ENCODE measurements around the gene MECR. TPM values are rescaled to one million over a fixed set of nuclear protein-coding genes. Genes with fewer than 3 reads are reported as not detected.

MECR gene
- total and polyA plus RNA-seq, 8 donors = 8.9 to 47.8 (median 17.8) TPM

- no peak for DNase-seq
- TF ChIP-seq, protein P1, sequence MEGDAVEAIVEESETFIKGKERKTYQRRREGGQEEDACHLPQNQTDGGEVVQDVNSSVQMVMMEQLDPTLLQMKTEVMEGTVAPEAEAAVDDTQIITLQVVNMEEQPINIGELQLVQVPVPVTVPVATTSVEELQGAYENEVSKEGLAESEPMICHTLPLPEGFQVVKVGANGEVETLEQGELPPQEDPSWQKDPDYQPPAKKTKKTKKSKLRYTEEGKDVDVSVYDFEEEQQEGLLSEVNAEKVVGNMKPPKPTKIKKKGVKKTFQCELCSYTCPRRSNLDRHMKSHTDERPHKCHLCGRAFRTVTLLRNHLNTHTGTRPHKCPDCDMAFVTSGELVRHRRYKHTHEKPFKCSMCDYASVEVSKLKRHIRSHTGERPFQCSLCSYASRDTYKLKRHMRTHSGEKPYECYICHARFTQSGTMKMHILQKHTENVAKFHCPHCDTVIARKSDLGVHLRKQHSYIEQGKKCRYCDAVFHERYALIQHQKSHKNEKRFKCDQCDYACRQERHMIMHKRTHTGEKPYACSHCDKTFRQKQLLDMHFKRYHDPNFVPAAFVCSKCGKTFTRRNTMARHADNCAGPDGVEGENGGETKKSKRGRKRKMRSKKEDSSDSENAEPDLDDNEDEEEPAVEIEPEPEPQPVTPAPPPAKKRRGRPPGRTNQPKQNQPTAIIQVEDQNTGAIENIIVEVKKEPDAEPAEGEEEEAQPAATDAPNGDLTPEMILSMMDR (IDR thresholded peaks at IDR 0.05) = no peak
- TF ChIP-seq POLR2AphosphoS5 (IDR thresholded peaks at IDR 0.05) (no peak), EP300 (IDR thresholded peaks at IDR 0.05) (no peak), POLR2A (IDR thresholded peaks at IDR 0.05) (no peak)
- Histone ChIP-seq H3K4me1 (peaks cover 15 to 37% (median 33%) of the 10 kb centered on the region in 4 donors), H3K36me3 (no peaks in the 10 kb centered on the region), H3K27me3 (peaks cover 0 to 10% (median 5%) of the 10 kb centered on the region in 3 donors), H3K9me3 (no peaks in the 10 kb centered on the region), H3K27ac (no peak overlapping the region), H3K4me3 (no peak overlapping the region)
- WGBS, 5 donors = 76 to 84% (median 77%) methylated on average over 3 of the region's 3 CpGs
- intact Hi-C loops (cut with DNase I; ENCODE audit: low total_unique reads) = loop anchor here (10.0 kb wide), 1 partner anchor 1472 kb away; no protein-coding TSS in a partner anchor
Measured at GRCh38 chr1:29232387-29232786, 1.7 kb upstream of the MECR start.

- peak overlapping the region; percentile 73 to 95 (median 90) for H3K4me3 ChIP-seq
- TF ChIP-seq POLR2AphosphoS5 (IDR thresholded peaks at IDR 0.05) (no peak), POLR2A (IDR thresholded peaks at IDR 0.05) (no peak), EP300 (IDR thresholded peaks at IDR 0.05) (no peak)
- TF ChIP-seq, protein P1 (IDR thresholded peaks at IDR 0.05) = no peak
- no peak for DNase-seq
- H3K27me3 ChIP-seq = no peaks in the 10 kb centered on the region
- intact Hi-C loops (cut with DNase I; ENCODE audit: low total_unique reads) = loop anchor here (10.0 kb wide), 1 partner anchor 1475 kb away; no protein-coding TSS in a partner anchor
- no peaks in the 10 kb centered on the region for H3K9me3 ChIP-seq
- 6 to 13% (median 12%) methylated on average over 4 of the region's 4 CpGs for WGBS, 5 donors
- peak overlapping the region in 4 of 5 donors; percentile 68 to 89 (median 84) for H3K27ac ChIP-seq
- peaks cover 9 to 22% (median 19%) of the 10 kb centered on the region in 4 donors for H3K4me1 ChIP-seq
- peaks cover 0 to 7% (median under 1%) of the 10 kb centered on the region in 4 donors for H3K36me3 ChIP-seq
Measured at GRCh38 chr1:29230204-29230552, 556 bp downstream of the MECR start.

DNA sequence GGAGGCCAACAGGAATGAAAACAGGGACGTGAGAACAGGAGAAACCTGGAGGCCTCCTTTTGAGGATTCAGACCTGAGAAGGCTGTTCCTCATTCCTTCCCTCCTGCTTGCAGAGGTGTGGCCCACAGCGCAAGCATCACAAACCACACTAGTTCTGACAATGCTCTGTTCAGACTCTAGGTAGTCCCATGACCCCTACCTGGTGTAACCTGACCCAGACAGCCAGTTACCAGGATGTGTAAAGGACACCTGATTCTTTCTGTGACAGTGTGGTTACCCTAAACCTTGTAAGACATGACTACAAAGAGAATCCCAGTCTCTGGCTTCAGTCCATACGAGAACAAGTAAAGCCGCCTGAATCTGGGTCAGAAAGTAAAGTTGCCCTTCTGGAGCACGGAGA lies 3.2 kb downstream of the MECR start:
- 82 to 90% (median 85%) methylated on average over 5 of the region's 5 CpGs for WGBS, 5 donors
- no peaks in the 10 kb centered on the region for H3K27me3 ChIP-seq
- peaks cover 9 to 22% (median 19%) of the 10 kb centered on the region in 4 donors for H3K4me1 ChIP-seq
- no peak overlapping the region for H3K4me3 ChIP-seq
- peak in 1 of 2 donors; percentile 23 for DNase-seq
- H3K36me3 ChIP-seq = peaks cover 4 to 34% (median 22%) of the 10 kb centered on the region in 4 donors
- H3K9me3 ChIP-seq = no peaks in the 10 kb centered on the region
- H3K27ac ChIP-seq = no peak overlapping the region
- intact Hi-C loops (cut with DNase I; ENCODE audit: low total_unique reads) = no loop called here
- no peak for TF ChIP-seq EP300 (IDR thresholded peaks at IDR 0.05)
- TF ChIP-seq, protein P1 (IDR thresholded peaks at IDR 0.05) = no peak
- no peak for TF ChIP-seq POLR2A (IDR thresholded peaks at IDR 0.05)
- TF ChIP-seq POLR2AphosphoS5 (IDR thresholded peaks at IDR 0.05) = no peak

DNA sequence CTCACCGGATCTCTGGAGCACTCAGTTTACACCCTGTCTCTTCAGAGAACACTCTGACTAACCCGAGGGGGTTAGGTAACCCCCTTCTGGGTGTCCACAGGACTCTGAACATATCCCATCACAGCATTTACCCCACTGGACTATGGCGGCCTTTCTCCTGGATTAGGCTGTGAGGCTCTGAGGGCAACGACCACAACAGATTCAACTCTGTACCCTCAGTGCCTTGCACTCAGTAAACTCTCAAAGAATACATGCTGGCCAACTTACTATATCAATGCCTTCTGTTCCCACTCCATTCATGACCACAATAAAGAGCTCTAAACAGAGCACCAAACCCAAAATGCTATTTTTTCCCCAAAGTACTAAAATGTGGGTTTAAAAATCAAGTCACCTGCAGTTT lies 5.4 kb downstream of the MECR start:
- H3K27ac ChIP-seq = no peak overlapping the region
- 85 to 91% (median 89%) methylated on average over 4 of the region's 4 CpGs for WGBS, 5 donors

More for the DNA sequence above, 5.4 kb downstream of the MECR start:
- Histone ChIP-seq H3K9me3 (no peaks in the 10 kb centered on the region), H3K36me3 (peaks cover 4 to 45% (median 40%) of the 10 kb centered on the region in 4 donors), H3K4me1 (peaks cover 8 to 15% (median 11%) of the 10 kb centered on the region in 4 donors), H3K4me3 (no peak overlapping the region), H3K27me3 (no peaks in the 10 kb centered on the region)
- intact Hi-C loops (cut with DNase I; ENCODE audit: low total_unique reads) = no loop called here
- DNase-seq = no peak
- no peak for TF ChIP-seq EP300 (IDR thresholded peaks at IDR 0.05)
- TF ChIP-seq POLR2A (IDR thresholded peaks at IDR 0.05) = no peak
- TF ChIP-seq, protein P1 (IDR thresholded peaks at IDR 0.05) = no peak
- TF ChIP-seq POLR2AphosphoS5 (IDR thresholded peaks at IDR 0.05) = no peak
